ENCODE measurements around the gene RBM19.

DNA sequence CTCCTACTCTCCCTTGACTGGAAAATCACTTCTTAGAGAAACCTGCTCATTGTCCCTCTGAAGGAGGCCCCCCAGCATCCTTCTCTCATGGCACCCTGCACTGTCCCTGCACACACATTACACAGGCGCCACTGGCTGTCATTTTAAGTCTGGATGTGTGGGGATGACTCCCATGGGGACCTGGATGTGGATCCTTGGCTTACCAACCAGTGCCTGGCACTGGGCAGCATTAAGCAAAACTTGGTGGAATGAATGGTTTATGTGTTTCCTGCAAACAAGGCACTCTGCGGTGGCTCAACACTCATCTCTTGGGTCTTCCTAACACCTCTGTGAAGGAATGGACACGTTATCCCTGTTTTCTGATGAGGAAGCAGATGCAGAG, 162.4 kb downstream of the RBM19 start:
- TF ChIP-seq, protein P1, sequence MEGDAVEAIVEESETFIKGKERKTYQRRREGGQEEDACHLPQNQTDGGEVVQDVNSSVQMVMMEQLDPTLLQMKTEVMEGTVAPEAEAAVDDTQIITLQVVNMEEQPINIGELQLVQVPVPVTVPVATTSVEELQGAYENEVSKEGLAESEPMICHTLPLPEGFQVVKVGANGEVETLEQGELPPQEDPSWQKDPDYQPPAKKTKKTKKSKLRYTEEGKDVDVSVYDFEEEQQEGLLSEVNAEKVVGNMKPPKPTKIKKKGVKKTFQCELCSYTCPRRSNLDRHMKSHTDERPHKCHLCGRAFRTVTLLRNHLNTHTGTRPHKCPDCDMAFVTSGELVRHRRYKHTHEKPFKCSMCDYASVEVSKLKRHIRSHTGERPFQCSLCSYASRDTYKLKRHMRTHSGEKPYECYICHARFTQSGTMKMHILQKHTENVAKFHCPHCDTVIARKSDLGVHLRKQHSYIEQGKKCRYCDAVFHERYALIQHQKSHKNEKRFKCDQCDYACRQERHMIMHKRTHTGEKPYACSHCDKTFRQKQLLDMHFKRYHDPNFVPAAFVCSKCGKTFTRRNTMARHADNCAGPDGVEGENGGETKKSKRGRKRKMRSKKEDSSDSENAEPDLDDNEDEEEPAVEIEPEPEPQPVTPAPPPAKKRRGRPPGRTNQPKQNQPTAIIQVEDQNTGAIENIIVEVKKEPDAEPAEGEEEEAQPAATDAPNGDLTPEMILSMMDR (conservative IDR thresholded peaks at IDR 0.05; ENCODE audit: low read depth, low read length) = no peak
- no peak for TF ChIP-seq RAD21 (IDR thresholded peaks at IDR 0.05; ENCODE audit: low read length)
